GM19025 (cell line): Measurements from ENCODE around the gene ATP6V1F.

Experiments used
- ATAC-seq: cut with Tn5 transposase; IDR thresholded peaks from one replicate; pipeline ENCODE4 v1.9.1; 2021; ENCODE audit warnings: mild to moderate bottlenecking, low read depth, moderate library complexity; ENCODE audit not compliant: unreplicated experiment

ATP6V1F gene

DNA sequence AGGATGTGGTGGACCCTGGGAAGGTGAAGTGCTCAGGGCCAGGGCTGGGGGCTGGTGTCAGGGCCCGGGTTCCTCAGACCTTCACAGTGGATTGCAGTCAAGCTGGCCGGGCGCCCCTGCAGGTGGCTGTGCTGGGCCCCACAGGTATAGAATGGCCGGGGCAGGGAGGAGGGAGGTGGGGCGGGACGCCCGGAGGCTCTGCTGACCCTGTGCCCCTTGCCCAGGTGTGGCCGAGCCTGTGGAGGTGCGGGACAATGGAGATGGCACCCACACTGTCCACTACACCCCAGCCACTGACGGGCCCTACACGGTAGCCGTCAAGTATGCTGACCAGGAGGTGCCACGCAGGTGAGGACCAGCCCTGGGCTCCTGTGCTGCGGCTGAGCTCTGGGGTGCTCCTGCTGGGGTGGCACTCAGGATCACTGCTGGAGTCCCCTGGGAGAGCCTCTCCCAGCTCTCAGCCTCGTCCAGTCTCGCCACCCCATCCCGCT is 14.9 kb upstream of the ATP6V1F start:
- no peak for ATAC-seq

DNA sequence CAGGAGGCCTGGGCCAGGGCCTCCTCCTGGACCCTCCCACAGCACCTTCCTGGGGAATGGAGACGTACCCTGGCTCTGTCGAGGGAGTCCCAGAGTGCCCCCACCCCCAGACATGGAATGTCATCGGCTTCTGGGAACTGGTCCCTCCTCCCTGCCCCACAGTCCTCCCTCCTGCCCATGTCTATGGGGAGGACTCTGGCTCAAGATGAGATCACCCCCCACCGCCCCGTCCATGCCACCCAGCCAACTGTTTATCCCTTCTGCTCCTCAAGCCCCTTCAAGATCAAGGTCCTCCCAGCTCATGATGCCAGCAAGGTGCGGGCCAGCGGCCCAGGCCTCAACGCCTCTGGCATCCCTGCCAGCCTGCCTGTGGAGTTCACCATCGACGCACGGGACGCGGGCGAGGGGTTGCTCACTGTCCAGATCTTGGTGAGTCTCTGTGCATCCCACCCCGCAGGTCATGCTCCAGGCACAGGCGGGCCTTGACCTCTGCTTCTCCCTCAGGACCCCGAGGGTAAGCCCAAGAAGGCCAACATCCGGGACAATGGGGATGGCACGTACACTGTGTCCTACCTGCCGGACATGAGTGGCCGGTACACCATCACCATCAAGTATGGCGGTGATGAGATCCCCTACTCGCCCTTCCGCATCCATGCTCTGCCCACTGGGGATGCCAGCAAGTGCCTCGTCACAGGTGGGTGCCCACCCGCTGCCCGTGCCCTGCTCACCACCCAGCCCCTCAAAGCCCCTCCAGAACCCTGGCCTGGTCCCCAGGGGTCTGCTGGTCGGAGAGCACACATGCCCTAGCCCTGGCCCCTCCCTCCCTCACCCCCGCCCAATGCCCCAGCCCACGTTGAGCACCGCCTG is 14.1 kb upstream of the ATP6V1F start:
- ATAC-seq: no peak

DNA sequence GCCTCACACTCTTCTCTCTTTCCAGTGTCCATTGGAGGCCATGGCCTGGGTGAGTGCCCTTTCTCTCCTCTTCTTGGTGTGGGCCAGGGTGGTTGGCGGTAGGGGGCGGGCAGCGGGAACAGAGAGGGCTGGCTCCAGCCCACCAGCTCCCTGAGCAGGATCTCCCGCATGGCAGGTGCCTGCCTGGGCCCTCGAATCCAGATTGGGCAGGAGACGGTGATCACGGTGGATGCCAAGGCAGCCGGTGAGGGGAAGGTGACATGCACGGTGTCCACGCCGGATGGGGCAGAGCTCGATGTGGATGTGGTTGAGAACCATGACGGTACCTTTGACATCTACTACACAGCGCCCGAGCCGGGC is 13.5 kb upstream of the ATP6V1F start:
- no peak for ATAC-seq

DNA sequence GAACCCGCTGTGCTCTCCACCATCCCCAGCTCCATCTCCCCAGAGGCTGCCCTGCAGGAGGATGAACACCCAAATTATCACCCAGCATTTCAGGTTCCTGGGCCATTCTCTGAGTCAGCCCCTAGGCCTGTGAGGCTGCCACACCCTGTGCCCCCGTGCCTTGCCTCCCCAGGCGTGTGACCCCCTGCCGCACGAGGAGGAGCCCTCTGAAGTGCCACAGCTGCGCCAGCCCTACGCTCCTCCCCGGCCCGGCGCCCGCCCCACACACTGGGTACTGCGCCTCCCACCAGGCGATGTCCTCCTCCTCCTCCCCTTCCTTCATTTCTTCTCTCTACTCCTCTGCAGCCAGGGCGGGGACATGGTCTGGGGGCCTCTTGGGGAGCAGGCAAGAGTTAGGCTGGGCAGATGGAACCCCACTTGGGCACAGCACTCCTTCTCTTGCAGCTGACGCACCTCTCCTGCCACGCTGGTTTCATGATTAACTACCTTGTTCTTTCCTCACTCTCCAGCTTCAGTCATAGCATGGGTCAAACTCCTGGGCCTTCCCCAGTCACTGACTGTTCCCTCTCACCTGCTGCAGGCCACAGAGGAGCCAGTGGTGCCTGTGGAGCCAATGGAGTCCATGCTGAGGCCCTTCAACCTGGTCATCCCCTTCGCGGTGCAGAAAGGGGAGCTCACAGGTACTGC is 12.7 kb upstream of the ATP6V1F start:
- no peak for ATAC-seq

DNA sequence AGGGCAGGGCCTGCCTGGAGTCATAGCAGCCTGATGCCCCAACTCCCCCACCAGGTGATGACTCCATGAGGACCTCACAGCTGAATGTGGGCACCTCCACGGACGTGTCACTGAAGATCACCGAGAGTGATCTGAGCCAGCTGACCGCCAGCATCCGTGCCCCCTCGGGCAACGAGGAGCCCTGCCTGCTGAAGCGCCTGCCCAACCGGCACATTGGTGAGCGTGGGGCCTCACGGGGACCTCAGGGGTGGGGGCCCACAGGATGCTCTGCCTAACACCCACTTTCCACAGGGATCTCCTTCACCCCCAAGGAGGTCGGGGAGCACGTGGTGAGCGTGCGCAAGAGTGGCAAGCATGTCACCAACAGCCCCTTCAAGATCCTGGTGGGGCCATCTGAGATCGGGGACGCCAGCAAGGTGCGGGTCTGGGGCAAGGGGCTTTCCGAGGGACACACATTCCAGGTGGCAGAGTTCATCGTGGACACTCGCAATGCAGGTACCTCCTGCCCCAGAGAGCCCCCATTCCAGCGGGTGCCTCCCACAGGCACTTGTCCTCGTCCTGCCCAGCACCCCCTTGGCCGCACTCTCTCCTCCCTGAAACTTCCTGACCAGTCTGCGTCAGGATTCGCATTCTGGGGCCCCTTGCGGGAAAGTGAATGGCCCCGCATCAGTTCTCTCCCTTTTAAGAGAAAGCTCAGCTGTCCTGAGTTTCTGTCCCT is 10.0 kb upstream of the ATP6V1F start:
- no peak for ATAC-seq

DNA sequence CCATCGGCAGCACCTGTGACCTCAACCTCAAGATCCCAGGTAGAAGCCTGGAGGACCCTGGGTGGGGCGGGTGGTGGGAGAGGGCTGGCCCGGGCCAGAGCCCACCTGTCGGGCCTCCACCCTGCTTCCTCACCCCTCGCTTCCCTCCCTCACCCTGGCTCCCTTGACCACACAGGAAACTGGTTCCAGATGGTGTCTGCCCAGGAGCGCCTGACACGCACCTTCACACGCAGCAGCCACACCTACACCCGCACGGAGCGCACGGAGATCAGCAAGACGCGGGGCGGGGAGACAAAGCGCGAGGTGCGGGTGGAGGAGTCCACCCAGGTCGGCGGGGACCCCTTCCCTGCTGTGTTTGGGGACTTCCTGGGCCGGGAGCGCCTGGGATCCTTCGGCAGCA is 8.9 kb upstream of the ATP6V1F start:
- no peak for ATAC-seq

DNA sequence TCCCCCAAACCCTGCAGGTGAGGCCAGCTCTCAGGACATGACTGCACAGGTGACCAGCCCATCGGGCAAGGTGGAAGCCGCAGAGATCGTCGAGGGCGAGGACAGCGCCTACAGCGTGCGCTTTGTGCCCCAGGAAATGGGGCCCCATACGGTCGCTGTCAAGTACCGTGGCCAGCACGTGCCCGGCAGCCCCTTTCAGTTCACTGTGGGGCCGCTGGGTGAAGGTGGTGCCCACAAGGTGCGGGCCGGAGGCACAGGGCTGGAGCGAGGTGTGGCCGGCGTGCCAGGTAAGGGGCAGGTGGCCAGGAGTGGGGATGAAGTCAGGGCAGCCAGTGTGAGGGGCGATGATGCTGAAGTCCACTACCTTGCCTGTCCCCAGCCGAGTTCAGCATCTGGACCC is 8.3 kb upstream of the ATP6V1F start:
- ATAC-seq: no peak

DNA sequence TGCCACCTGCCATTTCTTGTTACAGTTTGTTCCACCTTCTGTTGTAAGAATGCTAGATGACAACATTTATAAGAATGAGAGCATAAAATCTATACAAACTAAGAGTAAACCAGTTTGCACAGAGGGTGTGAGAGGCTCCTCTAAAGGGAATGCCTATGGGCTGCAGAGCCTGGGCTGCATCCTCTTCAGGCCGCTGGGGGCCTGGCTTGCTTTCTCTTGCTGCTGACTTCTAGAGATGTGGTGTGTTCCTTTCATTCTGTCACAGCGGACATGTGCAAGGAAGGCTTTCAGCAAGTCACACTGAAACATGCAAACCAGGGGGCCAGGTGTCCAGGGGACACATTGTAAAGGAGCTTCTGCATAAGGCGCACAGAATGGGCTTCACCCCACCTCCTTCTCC is 7.1 kb upstream of the ATP6V1F start:
- ATAC-seq: no peak

DNA sequence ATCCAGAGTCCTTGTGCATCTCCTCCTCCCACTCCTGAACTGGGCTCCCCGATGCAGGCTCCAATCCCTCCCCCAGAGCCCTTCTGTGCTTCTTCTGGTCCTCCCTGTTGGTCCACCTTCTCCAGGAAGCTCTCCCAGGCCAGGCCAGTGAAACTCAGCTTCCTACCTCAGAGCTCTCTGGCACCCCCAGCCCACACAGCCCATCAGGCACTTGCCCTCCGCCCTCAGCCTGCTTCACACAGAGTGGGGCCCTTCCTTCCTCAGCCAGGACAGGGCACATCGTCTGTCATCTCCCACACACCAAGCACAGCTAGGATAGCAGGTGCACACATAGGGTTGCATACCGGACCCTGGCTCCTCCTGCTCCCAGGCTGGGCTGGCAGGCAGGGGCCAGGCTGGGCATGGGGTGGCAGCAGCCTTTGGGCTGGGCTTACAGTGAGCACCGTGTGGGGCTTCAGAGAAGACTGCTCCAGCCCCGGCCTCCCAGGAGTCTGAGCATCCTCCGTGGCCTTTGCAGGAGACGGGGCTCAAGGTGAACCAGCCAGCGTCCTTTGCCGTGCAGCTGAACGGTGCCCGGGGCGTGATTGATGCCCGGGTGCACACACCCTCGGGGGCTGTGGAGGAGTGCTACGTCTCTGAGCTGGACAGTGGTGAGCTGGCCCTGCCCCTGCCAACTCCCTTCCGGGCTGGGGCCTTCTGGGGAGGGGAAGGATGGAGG is 6.5 kb upstream of the ATP6V1F start:
- no peak for ATAC-seq

DNA sequence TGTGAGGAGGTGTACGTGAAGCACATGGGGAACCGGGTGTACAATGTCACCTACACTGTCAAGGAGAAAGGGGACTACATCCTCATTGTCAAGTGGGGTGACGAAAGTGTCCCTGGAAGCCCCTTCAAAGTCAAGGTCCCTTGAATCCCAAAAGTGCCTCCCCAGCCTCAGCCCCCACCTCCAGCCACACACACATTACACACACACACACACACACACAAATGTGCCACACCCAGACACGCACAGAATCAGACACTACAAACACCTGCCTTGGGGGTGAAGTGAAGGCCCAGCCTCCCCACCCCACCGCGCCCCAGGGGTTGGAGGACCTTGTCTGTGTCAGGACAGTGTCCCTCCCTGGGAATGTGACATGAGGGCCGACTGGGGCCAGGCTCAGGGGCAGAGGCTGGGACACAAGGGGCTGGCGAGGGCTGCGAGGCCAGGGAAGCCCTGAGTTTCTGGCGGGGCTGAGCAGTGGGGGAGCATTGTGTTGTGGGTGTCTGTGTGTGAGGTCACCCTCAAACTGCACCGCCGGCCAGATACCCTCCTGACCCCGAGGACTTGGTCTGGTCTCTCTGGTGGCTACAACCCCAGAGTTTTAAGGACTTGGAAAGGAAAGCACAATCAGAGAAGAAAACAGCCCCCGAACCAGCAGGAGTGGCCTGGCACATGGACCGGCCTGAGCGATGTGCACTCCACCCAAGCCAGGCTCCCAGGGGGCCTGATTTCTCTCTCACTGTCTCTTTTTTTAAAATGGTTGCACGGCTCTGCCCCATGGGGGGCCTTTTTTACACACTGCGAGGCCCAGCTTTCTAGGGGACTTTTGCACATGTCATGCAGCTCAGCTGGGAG is 4.0 kb upstream of the ATP6V1F start:
- no peak for ATAC-seq

DNA sequence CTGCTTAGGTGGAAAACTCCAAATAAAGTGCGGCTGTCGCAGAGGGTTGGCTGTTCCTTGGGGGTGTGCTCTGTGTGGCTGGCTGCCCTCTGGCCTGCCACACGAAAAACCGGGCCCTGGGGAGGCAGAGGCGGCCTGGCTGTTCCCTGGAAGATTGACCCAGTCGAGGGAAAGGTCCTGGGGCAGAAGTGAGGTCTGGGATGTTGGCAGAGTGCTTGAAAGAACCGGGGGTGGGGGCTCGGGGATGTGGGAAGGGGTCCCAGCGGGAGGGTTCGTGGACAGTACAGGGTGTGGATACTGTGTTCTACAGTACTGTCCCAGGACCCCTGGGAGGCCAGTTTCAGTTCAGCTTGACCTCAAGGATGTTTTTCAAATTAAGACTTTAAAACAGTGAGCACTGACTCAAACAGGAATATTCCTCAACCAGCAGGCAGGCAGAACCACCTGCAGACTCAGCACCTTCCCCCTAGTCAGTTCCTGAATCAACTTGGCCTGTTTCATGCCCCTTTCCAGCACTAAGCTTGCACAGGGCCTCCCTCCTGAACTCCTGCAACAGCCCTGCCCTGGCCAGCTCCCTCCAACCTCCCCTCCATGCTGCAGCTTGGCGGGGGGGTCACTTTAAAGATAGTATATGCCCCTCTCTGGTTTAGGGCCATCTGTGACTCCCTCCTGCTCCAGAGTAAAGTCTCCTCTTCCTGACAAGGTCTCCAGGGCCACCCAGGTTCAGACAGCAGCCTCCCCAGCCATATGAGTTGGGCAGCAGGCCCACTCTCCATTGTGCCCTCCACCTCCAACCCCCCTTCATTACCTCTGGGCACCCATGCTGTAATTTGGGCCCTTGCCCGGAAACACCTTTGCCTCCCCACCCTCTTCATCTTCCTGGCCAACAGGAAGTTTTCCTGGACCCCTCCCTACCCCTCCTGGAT is 3.2 kb upstream of the ATP6V1F start:
- ATAC-seq: no peak

DNA sequence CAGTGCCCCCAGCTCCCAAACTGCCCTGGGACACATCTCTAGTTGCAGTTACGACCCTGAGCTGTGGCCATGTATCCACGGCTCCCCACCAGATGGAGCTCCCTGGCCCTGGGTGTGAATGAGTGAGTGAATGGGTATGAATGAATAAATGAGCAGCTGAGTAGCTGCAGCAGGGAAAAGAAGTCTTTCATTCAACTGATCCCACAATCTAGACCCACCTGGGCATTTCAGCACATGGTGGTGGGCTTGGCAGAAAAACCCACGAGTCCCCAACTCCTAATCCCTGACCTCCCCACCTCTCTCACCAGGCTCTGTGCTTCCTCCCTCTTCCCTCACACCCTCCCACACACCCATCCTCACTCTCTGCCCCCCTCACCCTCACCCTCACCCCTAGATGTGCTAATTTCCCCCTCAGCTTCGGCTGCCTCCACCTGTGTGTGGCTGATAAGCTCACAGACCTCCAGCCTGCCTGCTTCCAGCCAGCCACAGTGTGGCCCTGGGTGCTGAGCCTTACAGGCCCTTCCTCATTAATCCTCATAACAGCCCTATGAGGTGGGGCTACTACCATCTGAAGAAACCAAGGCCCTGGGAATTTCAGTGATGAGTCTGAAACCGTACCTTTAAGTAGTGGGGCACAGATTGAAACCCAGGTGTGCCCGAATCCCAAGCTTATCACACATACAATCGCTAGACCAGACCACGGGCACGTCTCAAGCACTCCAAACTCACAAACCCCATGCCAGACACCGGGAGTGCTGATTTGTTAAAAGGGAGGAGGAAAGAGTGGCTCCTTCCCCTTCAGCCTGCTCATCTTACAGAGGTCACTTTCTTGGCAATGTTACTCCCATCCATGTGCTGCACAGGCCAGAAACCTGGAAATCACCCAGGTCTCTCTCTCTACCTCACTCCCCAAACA is 2.2 kb upstream of the ATP6V1F start:
- no peak for ATAC-seq

DNA sequence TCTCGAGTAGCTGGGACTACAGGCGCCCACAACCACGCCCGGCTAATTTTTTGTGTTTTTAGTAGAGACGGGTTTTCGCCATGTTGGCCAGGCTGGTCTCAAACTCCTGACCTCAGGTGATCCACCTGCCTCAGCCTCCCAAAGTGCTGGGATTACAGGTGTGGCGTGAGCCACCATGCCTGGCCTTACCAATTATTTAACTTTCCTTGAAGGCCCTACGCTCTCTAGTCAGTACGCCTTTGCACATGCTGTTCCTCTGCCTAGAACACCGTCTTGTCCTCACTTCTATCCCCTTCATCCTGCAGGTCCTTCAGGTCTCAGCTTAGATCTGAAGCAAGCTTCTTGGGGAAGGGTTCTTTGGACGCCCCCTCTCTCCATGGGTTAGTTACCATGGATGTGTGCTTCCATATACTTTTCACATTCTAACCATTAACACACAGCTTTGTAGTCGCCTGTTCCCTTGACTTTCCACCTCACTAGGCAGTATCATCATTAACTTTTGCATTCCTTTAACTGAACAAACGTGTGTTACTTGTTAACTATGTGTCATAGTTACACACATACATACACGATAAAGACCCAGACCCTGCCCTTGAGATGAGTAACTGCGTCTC is 592 bp upstream of the ATP6V1F start:
- ATAC-seq: no peak

DNA sequence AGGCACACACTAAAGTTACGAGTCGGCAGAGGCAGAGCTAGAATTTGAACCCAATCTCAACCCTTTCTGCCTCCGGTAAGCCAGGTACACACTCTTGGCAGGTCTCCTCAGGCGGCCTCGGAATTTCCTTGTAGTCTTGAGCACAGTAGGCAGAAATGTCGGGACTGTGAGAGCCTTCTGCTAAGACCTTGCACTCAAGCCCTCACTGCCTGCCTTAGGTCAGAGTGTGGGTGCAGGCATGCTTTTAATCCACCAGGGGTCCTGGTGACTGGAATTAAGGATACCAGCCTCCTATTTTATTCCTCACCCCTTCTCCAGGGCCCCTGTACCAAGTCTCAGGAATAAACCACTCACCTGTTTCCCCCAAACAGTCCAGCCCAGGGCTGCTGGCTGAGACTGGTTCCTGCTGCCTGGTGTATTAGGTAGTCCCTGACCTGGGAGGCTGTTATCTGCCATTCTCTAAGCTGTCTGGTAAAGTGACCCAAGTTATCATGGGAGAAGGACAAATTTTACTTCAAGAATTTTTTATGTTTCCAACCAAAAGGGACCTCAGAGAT is 855 bp downstream of the ATP6V1F start:
- no peak for ATAC-seq

DNA sequence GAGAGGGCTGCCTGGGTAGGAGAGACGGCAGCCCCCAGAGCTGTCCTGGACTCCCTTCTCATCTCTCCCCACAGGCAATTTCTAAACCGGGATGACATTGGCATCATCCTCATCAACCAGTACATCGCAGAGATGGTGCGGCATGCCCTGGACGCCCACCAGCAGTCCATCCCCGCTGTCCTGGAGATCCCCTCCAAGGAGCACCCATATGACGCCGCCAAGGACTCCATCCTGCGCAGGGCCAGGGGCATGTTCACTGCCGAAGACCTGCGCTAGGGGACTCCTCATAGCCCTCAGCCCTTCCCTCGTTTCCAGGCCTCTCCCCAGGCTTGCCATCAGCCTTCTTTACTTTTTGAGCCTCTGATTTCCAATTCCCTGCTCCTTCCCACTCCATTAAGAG is 2.6 kb downstream of the ATP6V1F start:
- no peak for ATAC-seq

DNA sequence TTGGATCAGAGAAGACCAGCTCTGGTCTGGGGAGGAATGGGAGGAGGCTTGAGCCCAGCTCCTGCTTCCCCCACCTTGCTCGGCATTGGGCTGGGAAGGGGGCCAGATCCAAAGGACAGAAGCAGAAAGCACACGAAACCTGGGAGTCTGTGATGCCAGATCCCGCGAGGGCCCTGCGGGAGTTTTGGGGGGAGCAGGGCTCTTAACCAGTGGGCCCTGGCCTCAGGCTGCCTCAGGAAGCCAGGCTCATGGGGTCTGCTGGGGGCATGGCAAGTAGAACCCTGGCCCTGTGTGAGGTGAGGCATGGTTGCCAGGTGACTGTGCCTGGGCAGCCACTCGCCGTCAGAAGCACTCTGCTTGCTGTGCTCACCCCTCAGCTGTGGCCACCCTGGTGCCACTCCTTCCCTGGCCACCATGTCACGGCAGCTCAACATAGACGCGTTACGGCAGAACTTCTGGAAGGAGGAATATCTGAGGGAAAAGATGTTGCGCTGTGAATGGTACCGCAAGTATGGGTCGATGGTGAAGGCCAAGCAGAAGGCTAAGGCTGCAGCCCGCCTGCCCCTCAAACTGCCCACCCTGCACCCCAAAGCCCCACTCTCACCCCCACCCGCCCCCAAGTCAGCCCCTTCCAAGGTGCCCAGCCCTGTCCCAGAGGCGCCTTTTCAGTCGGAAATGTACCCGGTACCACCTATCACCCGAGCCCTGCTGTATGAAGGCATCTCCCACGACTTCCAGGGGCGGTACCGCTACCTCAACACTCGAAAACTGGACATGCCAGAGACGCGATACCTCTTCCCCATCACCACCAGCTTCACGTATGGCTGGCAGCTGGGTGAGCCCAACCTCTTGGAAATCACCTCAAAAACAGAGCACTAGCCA is 3.6 kb downstream of the ATP6V1F start:
- no peak for ATAC-seq
